ENCODE results near the gene RPTOR. TPM values are rescaled to one million over a fixed set of nuclear protein-coding genes. Genes with fewer than 3 reads are reported as not detected.

Gene RPTOR
- total and polyA plus RNA-seq, 2 experiments from 2014 or later: 13.2 to 37.9 TPM

- H3K27me3 ChIP-seq: no peaks in the 10 kb centered on the region
- no peak overlapping the region for H3K4me3 ChIP-seq
- H3K4me1 ChIP-seq (ENCODE audit: low read depth): peaks cover 5% of the 10 kb centered on the region
- no peak for TF ChIP-seq CTCF (IDR thresholded peaks at IDR 0.05; ENCODE audit: low read depth, low read length)
- H3K27ac ChIP-seq: no peak overlapping the region
- DNase-seq (ENCODE audit: low read depth in 1 of 2, low spot score in 1 of 2): no peak
- H3K36me3 ChIP-seq: no peaks in the 10 kb centered on the region
- no peaks in the 10 kb centered on the region for H3K9me3 ChIP-seq (ENCODE audit: low read depth)
Measured at GRCh38 chr17:80838311-80839025, 293.8 kb downstream of the RPTOR start.

- no peaks in the 10 kb centered on the region for H3K36me3 ChIP-seq
- H3K27me3 ChIP-seq: no peaks in the 10 kb centered on the region
- peaks cover under 1% of the 10 kb centered on the region for H3K4me1 ChIP-seq (ENCODE audit: low read depth)
- TF ChIP-seq CTCF (IDR thresholded peaks at IDR 0.05; ENCODE audit: low read depth, low read length): no peak
- no peak for DNase-seq (ENCODE audit: low read depth in 1 of 2, low spot score in 1 of 2)
- H3K27ac ChIP-seq: no peak overlapping the region
- H3K9me3 ChIP-seq (ENCODE audit: low read depth): no peaks in the 10 kb centered on the region
- no peak overlapping the region for H3K4me3 ChIP-seq
Measured at GRCh38 chr17:80839026-80839345, 294.3 kb downstream of the RPTOR start.

GRCh38 chr17:80839511-80839941 is 294.9 kb downstream of the RPTOR start:
- Histone ChIP-seq H3K27me3 (no peaks in the 10 kb centered on the region), H3K36me3 (no peaks in the 10 kb centered on the region), H3K9me3 (ENCODE audit: low read depth) (no peaks in the 10 kb centered on the region), H3K27ac (no peak overlapping the region), H3K4me3 (no peak overlapping the region), H3K4me1 (ENCODE audit: low read depth) (no peaks in the 10 kb centered on the region)
- DNase-seq (ENCODE audit: low read depth in 1 of 2, low spot score in 1 of 2): no peak
- no peak for TF ChIP-seq CTCF (IDR thresholded peaks at IDR 0.05; ENCODE audit: low read depth, low read length)

DNA sequence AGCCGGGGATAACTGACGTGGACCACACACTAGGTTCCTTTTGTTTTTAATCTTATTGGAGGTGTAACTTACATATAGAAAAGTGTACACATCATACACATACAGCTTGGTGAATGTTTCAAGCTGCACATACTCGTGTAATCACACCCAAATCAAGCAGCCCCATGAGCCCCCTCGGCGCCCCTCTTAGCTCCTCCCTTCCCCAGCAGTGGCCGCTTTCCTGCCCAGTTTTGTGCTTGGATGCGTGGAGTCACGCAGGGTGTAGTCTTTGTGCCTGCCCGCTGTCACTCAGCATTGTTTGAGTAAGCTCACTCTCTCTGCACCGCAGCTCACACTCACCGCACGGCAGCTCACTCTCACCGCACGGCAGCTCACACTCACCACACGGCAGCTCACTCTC is 295.3 kb downstream of the RPTOR start:
- H3K4me1 ChIP-seq (ENCODE audit: low read depth): no peaks in the 10 kb centered on the region
- no peak for TF ChIP-seq CTCF (IDR thresholded peaks at IDR 0.05; ENCODE audit: low read depth, low read length)
- no peak for DNase-seq (ENCODE audit: low read depth in 1 of 2, low spot score in 1 of 2)
- H3K9me3 ChIP-seq (ENCODE audit: low read depth): no peaks in the 10 kb centered on the region
- H3K4me3 ChIP-seq: no peak overlapping the region
- H3K27ac ChIP-seq: no peak overlapping the region
- H3K27me3 ChIP-seq: no peaks in the 10 kb centered on the region
- H3K36me3 ChIP-seq: no peaks in the 10 kb centered on the region

DNA sequence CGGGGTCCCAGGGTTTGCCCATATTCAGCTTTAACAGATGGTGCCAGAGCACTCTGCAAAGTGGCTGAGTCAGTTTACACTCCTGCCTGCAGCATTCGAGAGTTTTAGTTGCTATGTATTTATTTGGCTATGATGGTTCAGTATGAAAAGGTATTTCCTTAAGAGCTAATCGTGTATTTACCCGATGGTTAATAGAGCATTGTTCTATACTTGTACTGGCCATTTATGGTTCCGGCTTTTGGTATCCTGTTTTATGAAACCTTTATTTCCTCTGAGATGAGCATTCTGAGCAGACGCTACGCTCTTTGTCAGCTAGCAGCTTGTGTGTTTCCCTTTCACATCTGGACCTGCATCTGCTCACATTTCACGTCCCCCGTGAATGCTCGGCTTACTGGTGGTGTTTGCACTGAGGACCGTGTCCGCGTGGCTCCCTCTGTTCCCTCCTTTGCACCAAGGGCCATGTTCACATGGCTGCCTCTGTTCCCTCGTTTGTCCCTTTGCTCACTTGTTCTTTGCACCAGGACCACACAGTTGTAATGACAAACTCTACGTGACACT is 297.9 kb downstream of the RPTOR start:
- Histone ChIP-seq H3K4me3 (no peak overlapping the region), H3K4me1 (ENCODE audit: low read depth) (no peaks in the 10 kb centered on the region), H3K36me3 (no peaks in the 10 kb centered on the region)

More for the DNA sequence above, 297.9 kb downstream of the RPTOR start:
- no peak for TF ChIP-seq CTCF (IDR thresholded peaks at IDR 0.05; ENCODE audit: low read depth, low read length)
- Histone ChIP-seq H3K9me3 (ENCODE audit: low read depth) (no peaks in the 10 kb centered on the region), H3K27me3 (no peaks in the 10 kb centered on the region), H3K27ac (no peak overlapping the region)
- DNase-seq (ENCODE audit: low read depth in 1 of 2, low spot score in 1 of 2): no peak

All from cardiac muscle cell (in vitro differentiated cells and primary cell).